COR-L47 (cell line): ENCODE data around the gene HSPBAP1.

Source experiments
- DNase-seq: peaks from one replicate; lab custom pipeline; 2025; lab: John Stamatoyannopoulos, UW

The HSPBAP1 gene, protein sequence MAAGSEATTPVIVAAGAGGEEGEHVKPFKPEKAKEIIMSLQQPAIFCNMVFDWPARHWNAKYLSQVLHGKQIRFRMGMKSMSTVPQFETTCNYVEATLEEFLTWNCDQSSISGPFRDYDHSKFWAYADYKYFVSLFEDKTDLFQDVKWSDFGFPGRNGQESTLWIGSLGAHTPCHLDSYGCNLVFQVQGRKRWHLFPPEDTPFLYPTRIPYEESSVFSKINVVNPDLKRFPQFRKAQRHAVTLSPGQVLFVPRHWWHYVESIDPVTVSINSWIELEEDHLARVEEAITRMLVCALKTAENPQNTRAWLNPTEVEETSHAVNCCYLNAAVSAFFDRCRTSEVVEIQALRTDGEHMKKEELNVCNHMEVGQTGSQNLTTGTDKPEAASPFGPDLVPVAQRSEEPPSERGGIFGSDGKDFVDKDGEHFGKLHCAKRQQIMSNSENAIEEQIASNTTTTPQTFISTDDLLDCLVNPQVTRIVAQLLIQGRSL

DNA sequence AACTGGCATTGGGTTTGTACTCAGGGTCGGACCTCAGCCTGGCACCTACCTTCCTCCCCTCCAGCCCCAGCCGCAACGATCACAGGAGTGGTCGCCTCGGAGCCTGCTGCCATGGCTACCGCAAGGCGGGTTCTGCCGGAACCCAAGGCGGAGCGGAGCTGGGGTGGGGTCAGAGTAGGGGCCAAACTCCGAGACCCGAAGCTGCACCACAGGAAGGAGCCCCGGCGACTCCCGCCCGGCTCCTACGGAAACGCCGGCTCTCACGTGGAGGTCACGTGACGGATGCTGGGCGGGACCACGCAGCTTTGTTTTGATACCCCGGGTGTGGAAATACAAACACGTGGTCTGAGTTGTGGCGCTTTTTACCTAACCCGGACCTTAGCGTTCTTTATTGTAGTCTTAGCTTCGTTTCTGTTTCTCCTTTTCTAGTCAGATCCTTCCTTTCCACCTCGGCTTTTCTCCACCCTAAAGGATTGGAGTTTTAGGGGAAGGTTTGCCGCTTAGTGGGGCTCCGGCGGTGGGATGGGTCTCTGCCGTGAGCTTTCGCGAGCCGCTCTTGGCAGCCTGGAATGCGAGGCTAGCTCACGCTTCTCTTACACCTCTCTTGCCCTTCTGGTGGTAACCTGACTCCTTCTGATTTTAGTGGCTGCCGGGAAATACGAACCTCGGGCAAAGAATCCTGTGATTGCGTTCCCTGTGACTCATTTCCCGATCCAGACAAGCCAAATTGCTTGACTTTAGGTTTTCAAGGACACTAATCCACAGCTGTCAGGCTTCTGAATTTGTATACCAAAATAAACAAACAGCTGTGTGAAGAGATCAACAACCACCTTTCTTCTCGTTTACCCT, at the start of gene HSPBAP1:
Gene HSPBAP1 (minus strand): TSS at position 264 of the 849 bp plus-strand sequence. CDS start 151 bp downstream, at position 113.
- no peak for DNase-seq

- no peak for DNase-seq
Observed at GRCh38 chr3:122835590-122835989, 42.0 kb upstream of the HSPBAP1 start.

DNA sequence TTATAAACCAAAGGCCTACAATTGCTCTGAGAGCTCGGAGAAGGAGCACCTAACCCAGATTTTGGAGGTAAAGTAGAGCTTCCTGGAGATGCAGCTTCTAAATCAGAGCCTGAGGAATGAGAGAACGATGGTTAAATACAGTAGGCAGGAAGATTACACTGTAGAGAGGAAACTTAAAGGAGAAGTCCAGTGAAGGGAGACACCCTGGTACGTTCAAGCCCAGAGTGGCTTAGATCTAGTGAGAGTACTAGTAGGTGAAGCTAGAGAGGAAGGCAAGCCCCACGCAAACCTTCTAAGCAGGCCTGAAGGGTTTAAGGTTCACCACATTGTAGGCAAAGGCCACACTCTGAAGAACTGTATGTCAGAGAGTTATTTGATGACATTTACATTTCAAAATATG, 34.6 kb upstream of the HSPBAP1 start:
- no peak for DNase-seq

- DNase-seq = no peak
Observed at GRCh38 chr3:122826278-122826677, 32.6 kb upstream of the HSPBAP1 start.

DNA sequence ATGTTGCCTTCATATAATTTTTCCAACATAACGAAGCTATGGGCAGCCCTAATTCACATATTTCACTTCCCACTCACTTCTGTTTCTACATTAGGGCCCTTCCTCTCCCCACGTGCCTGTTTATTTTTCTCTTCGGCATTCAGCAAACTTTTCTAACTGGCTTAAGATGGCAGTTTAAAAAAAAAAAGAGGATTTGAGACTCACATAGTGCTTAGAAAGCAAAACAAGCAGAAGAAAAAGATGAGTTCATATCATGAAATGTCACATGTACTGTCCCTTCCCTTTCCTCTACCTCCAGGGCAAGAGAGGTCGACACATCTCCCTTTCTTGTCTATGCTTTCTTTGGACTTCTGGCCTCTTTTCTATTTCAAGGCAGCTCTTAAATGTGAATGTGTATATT, 31.8 kb upstream of the HSPBAP1 start:
- DNase-seq = no peak

DNA sequence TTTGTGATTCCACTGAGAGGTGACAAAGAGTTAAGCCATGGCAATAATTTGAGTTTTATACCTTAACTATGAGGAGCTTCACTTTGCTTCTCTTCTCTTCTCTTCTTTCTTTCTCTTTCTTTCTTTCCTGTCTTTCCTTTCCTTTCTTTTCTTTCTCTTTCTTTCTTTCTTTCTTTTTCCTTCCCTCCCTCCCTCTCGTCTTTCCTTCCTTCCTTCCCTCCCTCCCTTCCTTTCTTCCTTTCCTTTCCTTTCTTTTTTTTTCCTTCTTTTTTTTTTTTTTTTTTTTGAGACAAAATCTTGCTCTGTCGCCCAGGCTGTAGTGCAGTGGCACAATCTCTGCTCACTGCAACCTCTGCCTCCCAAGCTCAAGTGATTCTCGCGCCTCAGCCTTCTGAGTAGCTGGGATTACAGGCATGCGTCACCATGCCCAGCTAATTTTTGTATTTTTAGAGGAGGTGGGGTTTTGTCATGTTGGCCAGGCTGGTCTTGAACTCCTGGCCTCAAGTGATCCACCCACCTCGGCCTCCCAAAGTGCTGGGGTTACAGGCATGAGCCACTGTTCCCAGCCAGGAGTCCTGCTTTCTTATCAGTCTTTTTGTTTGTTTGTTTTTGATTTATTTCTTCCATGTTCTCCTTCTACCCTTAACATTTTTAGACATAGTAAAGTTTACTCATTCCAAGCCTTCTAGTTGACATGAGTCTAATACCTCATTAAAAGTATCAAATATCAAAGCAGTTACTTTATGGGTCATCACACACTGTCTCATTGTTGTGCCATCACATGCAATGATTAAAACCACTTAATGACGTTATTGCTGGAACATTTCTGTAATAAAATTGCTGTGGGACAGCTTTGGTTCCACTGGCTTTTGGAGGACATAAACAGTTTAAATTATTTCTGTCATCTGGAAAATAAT, 31.1 kb upstream of the HSPBAP1 start:
- no peak for DNase-seq

DNA sequence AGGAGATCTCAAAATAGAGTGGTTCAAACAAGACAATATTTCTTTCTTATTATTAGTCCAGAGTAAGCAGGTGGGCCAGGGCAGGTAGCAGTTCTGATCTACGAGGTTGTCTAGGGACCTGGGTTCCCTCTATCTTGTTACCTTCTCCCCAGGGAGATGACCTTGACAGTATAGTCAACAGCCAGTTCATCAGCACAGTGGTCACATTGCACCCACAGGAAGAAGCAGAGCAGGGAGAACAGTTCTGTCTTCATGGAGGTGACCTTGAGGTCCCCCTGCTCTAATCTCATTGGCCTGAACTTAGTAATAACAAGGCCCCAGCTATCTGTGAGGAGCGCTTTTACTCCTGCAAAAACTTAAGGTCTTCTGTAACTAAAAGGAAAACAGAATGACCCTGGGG, 23.0 kb upstream of the HSPBAP1 start:
- DNase-seq = no peak

DNA sequence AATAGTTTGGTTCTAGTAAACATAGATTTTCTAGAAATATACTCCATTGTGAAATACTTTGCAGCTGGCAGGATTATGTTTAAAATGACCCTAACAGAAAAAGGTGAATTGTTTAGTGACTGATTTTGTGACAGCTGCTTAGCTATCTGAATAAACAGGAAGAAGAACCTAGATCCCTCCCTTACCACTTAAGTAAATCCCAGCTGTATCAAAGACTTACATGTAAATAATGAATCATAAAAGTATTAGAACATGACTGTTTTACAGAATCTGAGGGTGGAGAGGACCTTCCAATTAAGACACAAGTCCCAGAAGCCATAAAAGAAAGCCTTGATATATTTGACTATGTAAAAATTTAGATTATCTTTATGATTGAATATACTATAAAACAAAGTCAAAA, 17.1 kb upstream of the HSPBAP1 start:
- DNase-seq = no peak

DNA sequence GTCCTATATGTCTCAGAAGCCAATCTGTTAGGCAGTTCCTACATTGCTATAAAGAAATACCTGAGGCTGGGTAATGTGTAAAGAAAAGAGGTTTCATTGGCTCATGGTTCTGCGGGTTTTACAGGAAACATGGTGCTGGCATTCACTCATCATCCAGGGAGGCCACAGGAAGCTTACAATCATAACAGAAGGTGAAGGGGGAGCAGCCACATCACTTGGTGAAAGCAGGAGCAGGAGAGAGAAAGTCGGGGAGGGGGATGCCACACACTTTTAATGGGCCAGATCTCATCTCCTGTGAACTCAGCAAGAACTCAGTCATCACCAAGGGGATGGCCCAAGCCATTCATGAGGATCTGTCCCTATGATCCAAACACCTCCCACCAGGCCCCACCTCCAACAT, 10.3 kb upstream of the HSPBAP1 start:
- DNase-seq = no peak

DNA sequence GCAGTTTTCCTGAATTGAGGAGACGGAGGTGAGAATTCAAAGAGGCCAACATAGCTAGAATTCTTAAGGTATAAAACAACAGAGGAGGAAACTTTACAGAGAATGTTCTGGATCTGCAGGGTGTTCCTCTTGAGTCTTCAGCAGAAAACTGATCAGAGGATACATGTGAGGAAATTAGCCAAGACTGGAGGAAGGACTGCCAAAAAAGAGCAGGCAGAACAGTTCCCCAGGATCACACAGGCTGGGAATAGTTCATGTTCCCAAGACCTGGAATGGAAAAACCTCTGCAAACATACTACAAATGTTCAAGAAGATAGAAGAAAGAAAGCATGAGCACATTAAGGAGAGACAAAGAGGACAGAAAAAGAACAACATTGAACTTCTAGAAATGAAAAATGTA, 8.7 kb upstream of the HSPBAP1 start:
- DNase-seq = no peak

- DNase-seq = no peak
Observed at GRCh38 chr3:122800706-122801237, 7.1 kb upstream of the HSPBAP1 start.

DNA sequence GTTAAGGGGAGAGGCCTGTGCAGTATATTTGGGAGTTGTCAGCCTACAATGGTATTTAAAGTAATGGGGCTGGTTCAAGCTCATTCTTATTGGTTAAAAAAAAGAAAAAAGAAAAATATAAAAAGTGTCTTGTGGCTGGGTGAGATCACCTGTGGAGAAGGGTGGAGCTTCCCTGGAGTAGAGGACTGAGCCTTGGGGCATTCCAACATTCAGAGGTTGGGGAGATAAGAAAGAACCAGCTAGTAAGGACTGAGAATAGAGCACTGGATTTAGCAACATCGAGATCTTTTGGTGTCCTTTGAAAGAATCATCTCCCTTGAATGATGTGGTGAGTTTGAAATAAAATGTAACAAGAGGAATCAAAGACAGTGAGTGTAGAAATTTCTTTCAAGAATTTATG, 6.4 kb upstream of the HSPBAP1 start:
- no peak for DNase-seq

DNA sequence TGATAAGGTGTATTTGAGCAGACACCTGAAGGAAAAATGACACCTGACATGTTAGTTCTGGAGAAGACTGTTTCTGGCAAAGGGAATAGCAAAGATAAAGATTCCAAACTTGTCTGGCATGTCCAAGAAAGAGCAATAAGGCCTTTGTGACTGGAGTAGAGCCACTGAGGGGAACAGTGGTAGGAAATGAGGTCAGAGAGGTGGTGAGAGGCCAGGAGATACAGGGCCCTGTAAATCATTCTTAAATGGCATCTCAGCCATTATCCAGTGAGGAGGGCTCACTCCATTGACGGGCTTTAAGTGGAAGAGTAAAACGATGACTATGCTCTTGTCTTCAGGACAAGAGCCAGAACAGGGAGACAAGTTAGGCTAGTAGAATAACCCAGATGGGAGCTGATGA, 5.7 kb upstream of the HSPBAP1 start:
- no peak for DNase-seq

DNA sequence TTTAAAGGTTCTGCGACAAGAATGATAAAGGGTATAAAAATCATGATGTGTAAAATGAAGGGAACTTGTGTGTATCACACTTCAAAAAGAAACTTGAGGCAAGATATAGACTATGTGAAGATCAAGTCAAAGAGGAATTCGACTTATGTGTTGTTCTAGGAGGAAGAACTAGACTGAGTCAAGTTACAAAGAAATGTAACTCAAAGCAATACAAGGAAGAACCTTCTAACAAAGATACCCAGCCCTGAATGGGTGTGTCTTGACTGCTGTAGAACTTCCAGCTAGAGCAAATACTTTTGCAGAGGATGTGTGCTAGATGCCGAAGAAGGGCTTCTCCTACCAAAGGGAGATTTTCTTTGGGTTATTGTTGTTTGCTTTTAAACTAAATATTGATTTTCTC, 3.7 kb upstream of the HSPBAP1 start:
- DNase-seq = no peak

DNA sequence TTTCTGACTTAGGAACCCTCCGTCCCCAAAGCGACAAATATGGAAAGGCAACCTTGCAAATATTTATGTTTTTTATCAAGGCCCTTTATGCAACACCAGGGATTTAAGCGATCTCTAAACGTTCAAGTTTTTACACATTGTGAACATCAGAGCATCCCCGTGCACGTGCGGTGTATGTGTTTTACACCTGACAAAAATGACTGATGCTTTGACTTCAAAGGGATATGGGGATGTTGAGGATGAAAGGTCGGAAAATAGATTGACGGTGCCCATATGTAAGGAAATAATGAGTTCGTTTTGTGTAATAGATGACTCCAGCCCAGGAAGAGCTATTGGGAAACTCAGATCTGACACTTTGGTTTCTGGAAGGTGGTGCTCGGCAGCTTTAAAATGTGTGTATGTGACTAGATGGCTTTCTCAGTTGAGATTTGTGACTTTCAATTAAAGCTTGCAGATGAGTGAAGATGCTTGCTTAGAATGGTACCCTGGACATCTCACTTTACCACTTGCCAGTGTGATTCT, 2.1 kb upstream of the HSPBAP1 start:
- no peak for DNase-seq

DNA sequence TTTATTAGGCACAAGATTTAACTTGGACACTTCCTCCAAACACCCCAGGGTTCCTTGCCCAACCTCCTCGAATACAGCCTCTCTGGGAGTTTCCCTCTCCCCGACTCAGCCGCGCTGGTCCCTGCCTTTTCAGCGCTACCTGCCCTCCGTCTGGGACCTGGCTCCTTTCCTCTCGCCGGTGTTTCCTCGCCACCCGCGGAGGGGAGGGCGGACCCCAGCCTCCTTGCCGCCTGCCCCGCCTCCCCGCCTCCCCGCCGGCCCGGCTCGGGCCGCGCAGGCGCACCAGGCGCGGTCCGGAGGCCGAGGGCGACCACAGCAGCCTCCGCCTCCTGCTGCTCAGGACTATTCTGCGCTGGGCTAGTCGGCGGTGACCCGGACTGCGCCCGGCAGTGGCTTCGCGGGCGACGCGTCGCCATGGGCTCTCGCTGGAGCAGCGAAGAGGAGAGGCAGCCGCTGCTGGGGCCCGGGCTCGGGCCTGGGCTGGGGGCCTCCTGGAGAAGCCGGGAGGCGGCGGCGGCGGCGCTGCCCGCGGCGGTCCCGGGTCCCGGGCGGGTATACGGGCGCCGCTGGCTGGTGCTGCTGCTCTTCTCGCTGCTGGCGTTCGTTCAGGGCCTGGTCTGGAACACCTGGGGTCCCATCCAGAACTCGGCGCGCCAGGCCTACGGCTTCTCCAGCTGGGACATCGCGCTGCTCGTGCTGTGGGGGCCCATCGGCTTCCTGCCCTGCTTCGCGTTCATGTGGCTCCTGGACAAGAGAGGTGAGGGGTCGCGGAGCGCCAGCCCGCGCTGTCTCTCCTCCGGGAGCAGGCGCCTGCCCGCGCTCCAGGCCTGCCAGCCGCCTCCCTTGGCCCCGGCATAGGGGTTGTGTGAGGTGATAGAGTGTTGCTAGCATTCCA, 1.4 kb upstream of the HSPBAP1 start, which contains the start of gene SLC49A4:
Gene SLC49A4 (plus strand): TSS at position 291 of the 895 bp plus-strand sequence. CDS start 124 bp downstream, at position 415.
- no peak for DNase-seq

DNA sequence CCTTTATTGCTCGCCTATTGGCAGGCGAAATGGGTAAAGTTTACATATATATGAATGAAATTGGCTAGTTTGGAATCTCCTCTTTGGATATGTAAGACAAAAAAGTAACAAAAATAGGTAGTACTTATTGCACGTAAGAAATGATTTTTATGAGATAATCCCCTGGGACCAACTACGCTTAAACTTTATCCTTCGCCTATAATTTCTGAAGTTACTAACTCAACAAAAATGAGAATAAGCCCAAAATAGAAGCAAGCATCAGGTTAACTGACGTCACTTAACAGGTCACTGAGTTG, 800 bp upstream of the HSPBAP1 start:
- DNase-seq = no peak

DNA sequence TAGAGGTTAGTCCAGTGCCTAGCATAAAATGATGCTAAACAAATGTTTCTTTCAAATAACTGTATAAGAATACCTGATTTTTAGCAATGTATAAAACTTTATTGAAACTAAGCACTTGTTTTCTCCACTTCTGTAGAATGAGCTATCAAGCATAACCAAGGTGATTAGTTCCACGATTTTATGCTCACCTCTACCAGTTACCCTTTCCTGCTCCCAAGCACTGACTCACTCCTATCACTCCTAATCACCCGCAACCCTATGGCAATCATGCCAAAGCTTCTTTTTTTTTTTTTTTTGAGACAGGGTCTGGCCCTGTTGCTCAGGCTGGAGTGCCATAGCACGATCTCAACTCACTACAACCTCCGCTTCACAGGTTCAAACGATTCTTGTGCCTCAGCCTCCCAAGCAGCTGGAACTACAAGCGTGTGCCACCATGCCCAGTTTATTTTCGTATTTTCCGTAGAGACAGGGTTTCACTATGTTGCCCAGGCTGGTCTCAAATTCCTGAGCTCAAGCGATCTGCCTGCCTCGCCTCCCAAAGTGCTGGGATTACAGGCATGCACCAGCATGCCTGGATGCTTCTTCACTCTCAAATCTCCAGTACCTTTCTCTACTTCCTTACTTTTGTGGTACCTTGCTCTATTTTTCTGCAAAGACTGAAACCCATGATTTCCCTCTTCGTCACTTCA, 3.9 kb downstream of the HSPBAP1 start:
- no peak for DNase-seq

GRCh38 chr3:122787872-122788271, 5.8 kb downstream of the HSPBAP1 start:
- DNase-seq = no peak

GRCh38 chr3:122786066-122786465, 7.6 kb downstream of the HSPBAP1 start:
- DNase-seq = no peak
